ENCODE measurements around the gene TRIM47.

The TRIM47 gene

DNA sequence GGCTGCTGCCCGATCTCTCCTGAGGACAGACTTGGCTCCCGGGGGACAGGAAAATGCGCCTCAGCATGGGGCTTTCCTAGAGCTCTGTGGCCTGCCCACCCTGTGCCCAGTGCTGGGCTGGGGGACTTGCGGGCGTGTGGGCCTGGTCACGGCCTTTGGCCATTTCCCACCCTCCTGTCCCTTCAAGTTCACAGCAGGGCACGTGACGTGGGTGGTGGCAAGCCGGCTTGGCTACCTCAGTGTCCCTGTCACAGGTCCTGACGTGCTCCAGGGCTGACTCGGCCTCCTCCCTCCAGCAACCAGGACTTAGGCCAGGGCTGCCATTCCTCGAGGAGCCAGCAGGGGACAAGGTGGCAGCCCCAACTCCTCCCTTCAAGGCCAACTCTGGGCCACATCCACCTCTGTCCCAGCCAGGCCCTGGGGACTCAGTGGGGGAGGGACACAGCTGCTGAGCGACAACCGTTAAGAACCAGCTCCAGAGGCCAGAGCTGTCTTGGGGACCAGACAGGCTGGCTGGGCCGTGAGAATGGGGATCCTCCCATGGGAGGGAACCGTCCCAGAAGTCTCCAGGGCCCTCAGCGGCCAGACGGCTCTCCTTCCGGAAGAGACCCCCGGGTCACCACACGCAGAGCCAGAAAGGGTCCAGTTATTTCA, 33.2 kb downstream of the TRIM47 start:
- TF ChIP-seq, protein P1, sequence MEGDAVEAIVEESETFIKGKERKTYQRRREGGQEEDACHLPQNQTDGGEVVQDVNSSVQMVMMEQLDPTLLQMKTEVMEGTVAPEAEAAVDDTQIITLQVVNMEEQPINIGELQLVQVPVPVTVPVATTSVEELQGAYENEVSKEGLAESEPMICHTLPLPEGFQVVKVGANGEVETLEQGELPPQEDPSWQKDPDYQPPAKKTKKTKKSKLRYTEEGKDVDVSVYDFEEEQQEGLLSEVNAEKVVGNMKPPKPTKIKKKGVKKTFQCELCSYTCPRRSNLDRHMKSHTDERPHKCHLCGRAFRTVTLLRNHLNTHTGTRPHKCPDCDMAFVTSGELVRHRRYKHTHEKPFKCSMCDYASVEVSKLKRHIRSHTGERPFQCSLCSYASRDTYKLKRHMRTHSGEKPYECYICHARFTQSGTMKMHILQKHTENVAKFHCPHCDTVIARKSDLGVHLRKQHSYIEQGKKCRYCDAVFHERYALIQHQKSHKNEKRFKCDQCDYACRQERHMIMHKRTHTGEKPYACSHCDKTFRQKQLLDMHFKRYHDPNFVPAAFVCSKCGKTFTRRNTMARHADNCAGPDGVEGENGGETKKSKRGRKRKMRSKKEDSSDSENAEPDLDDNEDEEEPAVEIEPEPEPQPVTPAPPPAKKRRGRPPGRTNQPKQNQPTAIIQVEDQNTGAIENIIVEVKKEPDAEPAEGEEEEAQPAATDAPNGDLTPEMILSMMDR (IDR thresholded peaks at IDR 0.05): peak; percentile 80
- TF ChIP-seq ZFX (IDR thresholded peaks at IDR 0.05; ENCODE audit: borderline replicate concordance): no peak
- H3K27ac ChIP-seq: peak overlapping the region; percentile 40

DNA sequence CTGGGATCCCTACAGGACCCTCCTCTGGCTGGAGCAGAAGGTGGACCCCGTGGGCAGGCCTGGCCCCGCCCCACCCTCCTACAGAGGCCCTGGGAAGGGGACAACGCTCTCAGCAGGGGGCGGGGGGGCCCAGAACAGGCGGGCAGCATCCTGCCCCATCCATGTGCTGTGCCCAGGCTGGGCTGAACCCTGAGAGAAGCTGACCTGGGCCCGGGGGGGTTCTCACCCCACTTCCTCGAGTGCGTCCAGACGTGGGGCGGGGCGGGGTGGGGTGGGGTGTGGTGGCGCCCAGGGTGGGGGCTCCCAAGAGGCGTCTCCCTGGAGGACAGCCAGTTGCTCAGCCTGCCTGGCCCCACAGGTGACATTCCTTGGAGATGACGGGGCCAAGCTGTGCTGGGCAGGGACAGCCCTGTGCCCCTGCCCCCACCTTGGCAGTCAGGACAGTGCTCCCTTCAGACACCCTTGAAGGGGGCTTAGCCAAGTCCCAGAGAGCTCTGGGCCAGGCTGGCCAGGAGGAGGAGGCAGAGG, 33.8 kb downstream of the TRIM47 start:
- TF ChIP-seq ZFX (IDR thresholded peaks at IDR 0.05; ENCODE audit: borderline replicate concordance): no peak
- TF ChIP-seq, protein P1 (IDR thresholded peaks at IDR 0.05): no peak
- H3K27ac ChIP-seq: peak overlapping the region; percentile 40; the same call in 1 of the 2 replicates

DNA sequence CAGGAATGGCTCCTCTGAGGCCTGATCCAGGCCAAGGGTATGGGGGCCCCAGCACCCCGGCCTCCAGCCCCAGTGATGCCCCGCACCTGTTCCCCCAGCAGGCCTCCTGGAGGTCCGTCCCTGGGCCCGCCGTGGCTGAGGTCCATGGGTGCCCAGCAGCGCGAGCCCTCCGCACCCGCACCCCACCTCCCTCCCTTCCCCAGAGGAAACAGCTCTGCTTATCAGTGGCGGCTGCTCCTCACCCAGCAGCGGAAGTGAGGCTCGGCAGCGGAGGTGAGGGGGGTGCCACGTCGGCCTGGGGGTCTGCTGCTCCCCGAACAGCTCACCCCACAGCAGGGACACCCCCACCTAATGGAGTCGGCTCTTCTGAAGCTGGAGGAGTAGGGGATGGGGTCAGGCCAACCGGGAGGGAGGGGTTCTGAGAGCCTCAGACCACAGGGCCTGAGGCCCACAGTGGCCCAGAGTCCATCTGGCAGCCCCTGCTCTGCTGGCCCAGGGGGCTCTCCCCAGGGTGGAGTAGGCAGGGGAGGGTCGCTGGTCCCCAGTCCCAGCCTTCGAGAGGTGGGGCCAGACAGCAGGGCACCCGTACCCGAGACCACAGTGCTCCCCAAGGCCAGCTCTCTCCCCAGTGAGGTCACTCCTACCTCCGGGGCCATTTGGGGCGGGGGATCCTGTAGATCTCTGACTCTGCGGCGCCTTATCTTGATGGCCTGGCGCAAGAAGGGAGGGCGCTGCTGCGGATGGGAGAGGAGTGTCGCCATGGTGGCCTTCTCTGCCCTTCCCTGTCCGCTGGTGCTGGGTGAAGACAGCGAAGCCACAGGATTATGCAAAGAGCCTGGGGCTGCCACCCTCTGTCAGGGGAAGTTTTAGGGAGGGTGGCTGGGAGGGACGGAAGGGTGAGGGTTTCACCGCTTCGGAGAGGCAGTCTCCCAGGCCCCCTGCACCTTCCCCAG, 34.5 kb downstream of the TRIM47 start, which contains the start of gene UNC13D:
TSS of gene UNC13D (minus strand) at position 828 of the 953 bp plus-strand sequence. CDS start at position 761, 67 bp downstream.
- H3K27ac ChIP-seq: peak within 1 kb of the TSS; percentile 40; the same call in 1 of the 2 replicates
- TF ChIP-seq, protein P1 (IDR thresholded peaks at IDR 0.05): no peak
- no peak for TF ChIP-seq ZFX (IDR thresholded peaks at IDR 0.05; ENCODE audit: borderline replicate concordance)

DNA sequence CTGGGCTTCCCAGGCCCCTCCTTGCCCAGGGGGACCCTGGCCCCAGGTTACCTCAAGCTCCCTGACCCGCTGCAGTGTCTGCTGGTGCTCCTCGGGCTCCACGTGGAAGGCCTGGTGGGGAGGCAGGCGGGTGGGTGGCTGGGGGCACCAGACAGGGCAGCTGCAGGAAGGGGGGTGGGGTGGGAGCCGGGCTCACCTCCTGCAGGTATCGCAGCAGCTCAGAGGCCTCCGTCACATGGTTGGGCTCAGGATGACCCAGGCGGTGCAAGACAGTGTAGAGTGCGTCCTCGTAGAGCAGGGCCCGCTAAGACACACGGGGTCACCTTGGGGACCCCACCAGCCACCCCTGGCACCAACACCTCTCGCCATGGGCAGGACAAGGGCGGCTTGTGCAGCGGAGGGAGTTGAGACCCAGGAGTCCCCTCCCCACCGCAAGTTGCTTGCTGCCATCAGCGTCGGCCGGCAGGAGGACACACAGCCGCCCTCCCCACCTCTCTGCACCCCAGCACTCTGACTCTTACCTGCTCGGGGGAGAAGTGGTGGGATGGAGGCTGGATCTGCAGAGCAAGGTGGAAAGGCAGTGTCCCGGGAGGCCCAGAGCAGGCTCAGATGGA, 35.3 kb downstream of the TRIM47 start:
- TF ChIP-seq, protein P1 (IDR thresholded peaks at IDR 0.05): no peak
- no peak overlapping the region for H3K27ac ChIP-seq

DNA sequence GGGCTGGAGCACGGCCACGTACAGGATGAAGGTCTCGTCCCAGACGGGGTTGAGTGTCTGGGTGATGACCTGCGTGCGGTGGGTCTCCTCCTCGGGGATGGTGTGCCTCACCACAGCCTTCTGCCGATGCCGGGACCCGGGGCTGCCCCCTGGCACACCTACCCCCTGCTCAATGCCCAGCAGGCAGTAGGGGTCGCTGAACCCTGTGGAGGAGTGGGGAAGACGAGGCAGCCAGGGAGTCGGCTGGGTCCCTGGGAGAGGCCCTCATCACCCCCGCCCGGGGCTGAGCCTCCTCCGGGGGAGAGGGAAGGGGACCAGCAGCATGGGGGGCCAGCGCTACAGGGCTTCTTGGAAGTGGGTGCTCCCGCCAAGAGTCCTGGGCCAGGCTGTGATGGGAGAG, 36.0 kb downstream of the TRIM47 start:
- no peak overlapping the region for H3K27ac ChIP-seq

DNA sequence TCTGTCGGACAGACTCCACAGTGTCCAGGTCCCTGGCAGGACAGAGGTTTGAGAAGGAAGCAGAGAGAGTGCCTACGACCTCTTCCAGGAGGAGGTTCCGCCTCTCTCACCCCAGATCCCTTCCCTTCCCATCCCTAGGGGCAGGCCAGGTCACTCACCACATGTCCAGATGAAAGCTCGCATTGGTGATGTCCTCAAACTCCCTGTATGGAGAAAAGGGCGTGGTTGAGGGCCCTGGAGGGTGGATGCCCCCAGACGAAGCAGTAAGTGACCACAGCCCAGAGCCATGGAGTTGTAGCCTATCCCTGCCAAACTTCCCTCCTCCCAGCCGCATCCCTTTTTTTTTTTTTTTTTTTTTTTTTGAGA, 37.6 kb downstream of the TRIM47 start:
- no peak overlapping the region for H3K27ac ChIP-seq
- no peak for TF ChIP-seq ZFX (IDR thresholded peaks at IDR 0.05; ENCODE audit: borderline replicate concordance)
- TF ChIP-seq, protein P1 (IDR thresholded peaks at IDR 0.05): no peak

More for the DNA sequence above, 36.0 kb downstream of the TRIM47 start:
- no peak for TF ChIP-seq ZFX (IDR thresholded peaks at IDR 0.05; ENCODE audit: borderline replicate concordance)
- TF ChIP-seq, protein P1 (IDR thresholded peaks at IDR 0.05): no peak
